ENCODE data around the gene HLF. TPM values are rescaled to one million over a fixed set of nuclear protein-coding genes. Genes with fewer than 3 reads are reported as not detected.

Gene HLF
- total and polyA plus RNA-seq, 2 donors (not counting 3 experiments of a cell fraction or from before 2014, with no cell fraction given): not detected

GRCh38 chr17:55341432-55341831, 76.7 kb downstream of the HLF start:
- Histone ChIP-seq H3K9me3 (replicated peaks; ENCODE audit: control insufficient read depth, insufficient read depth, low read length) (no peaks in the 10 kb centered on the region), H4K20me1 (replicated peaks; ENCODE audit: control insufficient read depth, extremely low read depth, insufficient read depth, low read length) (no peaks in the 10 kb centered on the region), H3K27ac (ENCODE audit: insufficient read depth, low read depth, low read length) (no peak overlapping the region), H3K36me3 (ENCODE audit: control insufficient read depth in 2 of 2, extremely low read depth in 1 of 2, insufficient read depth in 2 of 2, low read length in 2 of 2) (no peaks in the 10 kb centered on the region), H3K4me2 (ENCODE audit: insufficient read depth, low read length) (no peak overlapping the region), H3K4me3 (replicated peaks in 1 of 3; ENCODE audit: insufficient read depth in 1 of 3, low read depth in 1 of 3, low read length in 3 of 3) (no peak overlapping the region), H3K79me2 (ENCODE audit: control insufficient read depth, insufficient read depth, low read length) (no peaks in the 10 kb centered on the region), H3K9ac (replicated peaks; ENCODE audit: extremely low read depth, insufficient read depth, low read length) (no peak overlapping the region), H2AFZ (ENCODE audit: low read depth, low read length) (no peak overlapping the region), H3K9me1 (replicated peaks; ENCODE audit: control insufficient read depth, extremely low read depth, insufficient read depth, low read length) (no peaks in the 10 kb centered on the region), H3K27me3 (ENCODE audit: control insufficient read depth in 2 of 2, insufficient read depth in 2 of 2, low read length in 2 of 2) (peaks cover 0 to 3% of the 10 kb centered on the region in 2 experiments), H3K4me1 (ENCODE audit: control insufficient read depth, extremely low read depth, insufficient read depth, low read length) (no peaks in the 10 kb centered on the region)
- FAIRE-seq: no peak
- intact Hi-C loops (cut with micrococcal nuclease) (no loop called here), dilution Hi-C loops (cut with MboI; ENCODE audit: extremely low pct_ligation_motif_present, low sequenced_read_pairs) (no loop called here)
- no peak for DNase-seq (ENCODE audit: low read depth, low spot score)
- no TSS peak for BruUV-seq (replicated peaks)
- CTCF ChIA-PET: interaction anchor here (1.0 kb wide), 1 partner anchor 21 kb away, joined by 3 read pairs; no protein-coding TSS in a partner anchor
- POLR2A ChIA-PET: no interaction called here
- no peak for TF ChIP-seq MAX (IDR thresholded peaks at IDR 0.05; ENCODE audit: insufficient read depth, insufficient read length)
- no peak for TF ChIP-seq GATA2 (IDR thresholded peaks at IDR 0.05; ENCODE audit: insufficient read depth, insufficient read length, low read depth, low read length)
- TF ChIP-seq POLR2AphosphoS5 (IDR thresholded peaks at IDR 0.05; ENCODE audit: insufficient read depth, low read depth, low read length): no peak
- TF ChIP-seq MYC (IDR thresholded peaks at IDR 0.05; ENCODE audit: low read depth, low read length): no peak
- no peak for TF ChIP-seq JUN (IDR thresholded peaks at IDR 0.05; ENCODE audit: borderline replicate concordance, insufficient read depth, insufficient read length, low read depth)
- no peak for TF ChIP-seq EZH2 (IDR thresholded peaks at IDR 0.05; ENCODE audit: borderline replicate concordance, low read depth, low read length, severe bottlenecking)
- no peak for TF ChIP-seq POLR2A (IDR thresholded peaks at IDR 0.05; ENCODE audit: low read depth, low read length)
- TF ChIP-seq, protein P1, sequence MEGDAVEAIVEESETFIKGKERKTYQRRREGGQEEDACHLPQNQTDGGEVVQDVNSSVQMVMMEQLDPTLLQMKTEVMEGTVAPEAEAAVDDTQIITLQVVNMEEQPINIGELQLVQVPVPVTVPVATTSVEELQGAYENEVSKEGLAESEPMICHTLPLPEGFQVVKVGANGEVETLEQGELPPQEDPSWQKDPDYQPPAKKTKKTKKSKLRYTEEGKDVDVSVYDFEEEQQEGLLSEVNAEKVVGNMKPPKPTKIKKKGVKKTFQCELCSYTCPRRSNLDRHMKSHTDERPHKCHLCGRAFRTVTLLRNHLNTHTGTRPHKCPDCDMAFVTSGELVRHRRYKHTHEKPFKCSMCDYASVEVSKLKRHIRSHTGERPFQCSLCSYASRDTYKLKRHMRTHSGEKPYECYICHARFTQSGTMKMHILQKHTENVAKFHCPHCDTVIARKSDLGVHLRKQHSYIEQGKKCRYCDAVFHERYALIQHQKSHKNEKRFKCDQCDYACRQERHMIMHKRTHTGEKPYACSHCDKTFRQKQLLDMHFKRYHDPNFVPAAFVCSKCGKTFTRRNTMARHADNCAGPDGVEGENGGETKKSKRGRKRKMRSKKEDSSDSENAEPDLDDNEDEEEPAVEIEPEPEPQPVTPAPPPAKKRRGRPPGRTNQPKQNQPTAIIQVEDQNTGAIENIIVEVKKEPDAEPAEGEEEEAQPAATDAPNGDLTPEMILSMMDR (IDR thresholded peaks at IDR 0.05; ENCODE audit: extremely low read depth in 1 of 2, insufficient read depth in 1 of 2, low read depth in 1 of 2, low read length in 2 of 2): no peak
- TF ChIP-seq FOS (IDR thresholded peaks at IDR 0.05; ENCODE audit: borderline replicate concordance, insufficient read depth, low read length): no peak

Data from endothelial cell of umbilical vein (primary cell).